Kidney (tissue), 14 donors: ENCODE data around the gene PFKFB1. TPM values are rescaled to one million over a fixed set of nuclear protein-coding genes. Genes with fewer than 3 reads are reported as not detected.

ENCODE experiments used
- DNase-seq, 5 donors: peaks; one replicate each; pipeline ENCODE4 v3.0.0-alpha.2; 2013 to 2020
- FAIRE-seq: peaks from 2 replicates; lab custom pipeline; 2012; peaks lifted over from hg19 to GRCh38; lab: Jason Lieb, UNC
- H3K27ac ChIP-seq, 2 donors: one replicate each; pipeline ENCODE4 v1.7.0; 2013; ENCODE audit warnings: low read depth in 2 of 2, low read length in 2 of 2, inconsistent platforms in 1 of 2
- H3K27me3 ChIP-seq: one replicate; pipeline ENCODE4 v1.7.1; 2013; ENCODE audit warnings: low read length, inconsistent platforms; ENCODE audit not compliant: control insufficient read depth, insufficient read depth
- H3K36me3 ChIP-seq, 3 donors: one replicate each; pipeline versions ENCODE4 v1.7.0 to v1.7.1; 2013; ENCODE audit warnings: low read length in 3 of 3, control low read depth in 1 of 3, inconsistent platforms in 1 of 3; ENCODE audit not compliant: insufficient read depth in 3 of 3, control insufficient read depth in 2 of 3
- H3K4me1 ChIP-seq, 3 donors: one replicate each; pipeline versions ENCODE4 v1.7.0 to v1.7.1; 2013; ENCODE audit warnings: low read length in 3 of 3, inconsistent platforms in 1 of 3, low read depth in 1 of 3; ENCODE audit not compliant: control insufficient read depth in 2 of 3, insufficient read depth in 2 of 3
- H3K4me3 ChIP-seq, 3 donors: one replicate each; pipeline versions ENCODE4 v1.7.0 to v1.8.1; 2013; ENCODE audit warnings: low read length in 3 of 3, control low read depth in 1 of 3, inconsistent platforms in 1 of 3
- H3K9ac ChIP-seq, 3 donors: one replicate each; pipeline versions ENCODE4 v1.7.0 to v1.7.1; 2013; ENCODE audit warnings: low read length in 3 of 3, control low read depth in 1 of 3, inconsistent platforms in 1 of 3
- H3K9me3 ChIP-seq, 3 donors: one replicate each; pipeline versions ENCODE4 v1.7.0 to v1.7.1; 2013; ENCODE audit warnings: low read length in 3 of 3, control low read depth in 1 of 3, inconsistent platforms in 1 of 3; ENCODE audit not compliant: control insufficient read depth in 2 of 3, insufficient read depth in 1 of 3
- intact Hi-C: fragments of 100-400 bp; cut with DNase I; formaldehyde crosslinking; loops from one replicate; pipeline ENCODE4 v1.11.1; 2022
- polyA plus RNA-seq: library from polyadenylated mRNA; stranded (reverse); fragments of 350-450 nt; fragmentation: Illumina TruSeq; extraction: RNeasy Lipid Tissue Mini Kit (QIAGEN cat#74804); gene quantifications from one replicate; pipeline ENCODE4 v1.2.3, GENCODE V29; 2014; ENCODE audit warnings: low read depth, low replicate concordance; ENCODE audit not compliant: insufficient read depth
- total RNA-seq: library from RNA; stranded (reverse); fragmentation: NEBNext Ultra II Directional; extraction: Animal tissue kit (Norgen Biotek cat#: 25700); gene quantifications from one replicate; pipeline ENCODE4 v1.2.1, GENCODE V29; 2021
- TF ChIP-seq, protein P1 (sequence below): IDR thresholded peaks from 3 replicates; pipeline ENCODE4 v1.5.1; 2012; ENCODE audit warnings: mild to moderate bottlenecking, moderate library complexity, borderline replicate concordance; ENCODE audit not compliant: insufficient read depth; ENCODE audit errors: extremely low read depth
- donor health status: control.
- donor health status: control.
- donor health status: control.
- donor health status: control.
- donor health status: control.
- donor health status: DM: yes; HTN: yes; CAD: no.
- donor health status: Normal renal cell carcinoma (clear cell type).

PFKFB1 gene
- total and polyA plus RNA-seq, 2 donors from 2014 or later, result 0.31 to 1.1 TPM

- H3K36me3 ChIP-seq, result peaks cover 2 to 20% (median 6%) of the 10 kb centered on the region in 3 donors
- no peak for FAIRE-seq
- peaks cover 0 to 1% (median 0%) of the 10 kb centered on the region in 3 donors for H3K9me3 ChIP-seq
- TF ChIP-seq, protein P1, sequence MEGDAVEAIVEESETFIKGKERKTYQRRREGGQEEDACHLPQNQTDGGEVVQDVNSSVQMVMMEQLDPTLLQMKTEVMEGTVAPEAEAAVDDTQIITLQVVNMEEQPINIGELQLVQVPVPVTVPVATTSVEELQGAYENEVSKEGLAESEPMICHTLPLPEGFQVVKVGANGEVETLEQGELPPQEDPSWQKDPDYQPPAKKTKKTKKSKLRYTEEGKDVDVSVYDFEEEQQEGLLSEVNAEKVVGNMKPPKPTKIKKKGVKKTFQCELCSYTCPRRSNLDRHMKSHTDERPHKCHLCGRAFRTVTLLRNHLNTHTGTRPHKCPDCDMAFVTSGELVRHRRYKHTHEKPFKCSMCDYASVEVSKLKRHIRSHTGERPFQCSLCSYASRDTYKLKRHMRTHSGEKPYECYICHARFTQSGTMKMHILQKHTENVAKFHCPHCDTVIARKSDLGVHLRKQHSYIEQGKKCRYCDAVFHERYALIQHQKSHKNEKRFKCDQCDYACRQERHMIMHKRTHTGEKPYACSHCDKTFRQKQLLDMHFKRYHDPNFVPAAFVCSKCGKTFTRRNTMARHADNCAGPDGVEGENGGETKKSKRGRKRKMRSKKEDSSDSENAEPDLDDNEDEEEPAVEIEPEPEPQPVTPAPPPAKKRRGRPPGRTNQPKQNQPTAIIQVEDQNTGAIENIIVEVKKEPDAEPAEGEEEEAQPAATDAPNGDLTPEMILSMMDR, result no peak
- no peak for DNase-seq
- peaks cover 0 to 2% (median 1%) of the 10 kb centered on the region in 3 donors for H3K4me1 ChIP-seq
- H3K27ac ChIP-seq, result no peak overlapping the region
- H3K27me3 ChIP-seq, result no peaks in the 10 kb centered on the region
- H3K4me3 ChIP-seq, result no peak overlapping the region
- intact Hi-C loops, result no loop called here
- no peak overlapping the region for H3K9ac ChIP-seq
Measured at GRCh38 chrX:55004231-55004630, 10.2 kb upstream of the PFKFB1 start.

- Histone ChIP-seq H3K9me3 (peaks cover 0 to 1% (median 0%) of the 10 kb centered on the region in 3 donors), H3K27ac (peak within 1 kb of the TSS; percentile 92 to 97), H3K27me3 (no peaks in the 10 kb centered on the region), H3K36me3 (peaks cover 2 to 20% (median 6%) of the 10 kb centered on the region in 3 donors), H3K4me1 (peaks cover 0 to 9% (median 0%) of the 10 kb centered on the region in 3 donors), H3K9ac (peak within 1 kb of the TSS; percentile 77 to 85 (median 82)), H3K4me3 (peak within 1 kb of the TSS; percentile 89 to 96 (median 93))
- intact Hi-C loops, result no loop called here
- DNase-seq (peak; percentile 88 to 97 (median 95)), FAIRE-seq (peak; percentile 96)
- TF ChIP-seq, protein P1, result no peak
Measured at GRCh38 chrX:54999717-55000598, 6.0 kb upstream of the PFKFB1 start, which contains the start of gene APEX2. APEX2 (plus strand) TSS chrX:55000363; CDS start chrX:55000423, 60 bp downstream.

DNA sequence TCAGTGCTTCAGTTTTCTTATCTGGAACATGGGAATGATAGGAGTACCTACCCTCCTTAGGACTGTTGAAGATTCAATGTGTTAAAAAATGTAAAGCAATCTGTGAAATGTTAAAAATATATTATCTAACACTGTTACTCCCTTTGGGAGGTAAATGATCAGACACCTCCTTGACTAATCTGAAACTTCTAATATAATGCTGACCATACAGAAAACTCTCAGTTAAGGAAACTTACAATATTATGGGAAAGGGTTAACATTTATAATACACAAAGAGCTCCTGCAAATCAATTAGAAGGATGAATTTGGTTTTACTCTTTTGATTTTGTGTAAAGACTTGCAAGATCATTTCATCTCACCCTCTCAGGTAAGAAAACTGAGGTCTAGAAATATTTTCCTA, 1.6 kb upstream of the PFKFB1 start:
- Histone ChIP-seq H3K27ac (peak overlapping the region; percentile 7 to 22), H3K4me3 (no peak overlapping the region), H3K4me1 (peaks cover 0 to 14% (median 0%) of the 10 kb centered on the region in 3 donors), H3K9me3 (no peaks in the 10 kb centered on the region), H3K36me3 (no peaks in the 10 kb centered on the region), H3K9ac (no peak overlapping the region), H3K27me3 (no peaks in the 10 kb centered on the region)
- FAIRE-seq (no peak), DNase-seq (no peak)
- intact Hi-C loops, result no loop called here
- TF ChIP-seq, protein P1, result no peak
